NT2/D1 (cell line): ENCODE results near the gene PAWR.

Source experiments
- SUZ12 ChIP-seq: IDR thresholded peaks from 2 replicates; pipeline ENCODE4 v1.6.1; 2011; ENCODE audit not compliant: insufficient read length, insufficient read depth; ENCODE audit errors: extremely low read depth
- YY1 ChIP-seq: IDR thresholded peaks from 2 replicates; pipeline ENCODE4 v1.6.1; 2011; ENCODE audit not compliant: insufficient read length, insufficient read depth
- ZNF274 ChIP-seq: IDR thresholded peaks from 2 replicates; pipeline ENCODE4 v1.6.1; 2011; ENCODE audit warnings: mild to moderate bottlenecking, low read depth, low read length

DNA sequence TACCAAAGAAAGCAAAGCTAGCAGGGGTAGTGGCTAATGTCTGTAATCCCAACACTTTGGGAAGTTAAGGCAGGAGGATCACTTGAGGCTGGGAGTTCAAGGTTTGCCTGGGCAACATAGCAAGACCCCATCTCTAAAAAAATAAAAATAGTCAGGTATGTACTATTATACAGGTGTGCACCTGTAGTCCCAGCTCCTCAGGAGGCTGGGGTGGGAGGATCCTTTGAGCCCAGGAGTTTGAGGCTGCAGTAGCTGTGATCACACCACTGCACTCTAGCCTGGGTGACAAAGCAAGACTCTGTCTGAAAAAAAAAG, 142.2 kb downstream of the PAWR start:
- TF ChIP-seq SUZ12 = no peak
- no peak for TF ChIP-seq YY1
- no peak for TF ChIP-seq ZNF274
